ENCODE results near the gene JPH4. TPM values are rescaled to one million over a fixed set of nuclear protein-coding genes. Genes with fewer than 3 reads are reported as not detected.
A peak's percentile ranks its signal among the peaks of the same experiment; 100 is the strongest.

JPH4 gene
- polyA plus RNA-seq, 1 of the 3 experiments (the other 2 are of a cell fraction) = 8.7 TPM

DNA sequence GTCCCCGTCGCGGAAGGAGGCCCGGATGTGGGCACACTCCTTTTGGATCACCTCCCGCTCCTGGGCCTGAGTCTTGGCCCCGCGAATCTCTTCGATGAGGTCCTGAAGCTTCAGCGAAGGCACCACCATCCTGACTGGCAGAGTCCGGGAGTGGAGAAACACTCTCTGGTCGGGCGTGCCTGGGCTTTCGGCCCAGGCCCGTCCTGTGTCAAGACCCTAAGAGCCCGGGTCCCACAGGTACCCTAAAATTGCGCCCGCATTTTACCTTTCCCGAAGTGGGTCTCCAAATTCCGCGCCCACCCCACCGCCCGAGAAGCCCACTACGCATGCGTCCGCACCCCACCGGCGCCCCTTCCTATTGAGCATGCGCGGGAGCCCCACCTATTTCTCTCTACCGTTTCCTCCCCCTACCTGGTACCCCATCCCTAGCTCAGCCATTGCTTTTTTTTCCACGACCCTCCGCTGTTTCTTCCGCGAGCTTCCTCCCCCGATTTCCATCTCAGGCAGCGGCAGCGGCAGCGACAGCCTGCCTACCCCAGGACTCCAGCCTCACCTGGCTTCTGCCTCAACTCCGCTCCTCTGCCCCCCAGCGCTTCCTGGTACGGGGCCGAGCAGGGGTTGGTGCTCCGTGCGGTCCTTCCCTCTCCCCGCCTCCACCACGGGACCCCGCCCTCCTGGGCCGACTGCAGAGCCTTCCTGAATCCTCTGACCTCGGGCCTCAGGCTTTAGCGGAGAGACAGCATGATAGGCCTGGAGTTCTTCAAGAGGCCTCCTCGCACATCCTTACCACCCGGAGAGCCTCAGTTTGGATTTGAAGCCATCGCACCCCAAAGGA lies 11.2 kb downstream of the JPH4 start, which contains the start of gene AP1G2 (continued):
- TF ChIP-seq, protein P1, sequence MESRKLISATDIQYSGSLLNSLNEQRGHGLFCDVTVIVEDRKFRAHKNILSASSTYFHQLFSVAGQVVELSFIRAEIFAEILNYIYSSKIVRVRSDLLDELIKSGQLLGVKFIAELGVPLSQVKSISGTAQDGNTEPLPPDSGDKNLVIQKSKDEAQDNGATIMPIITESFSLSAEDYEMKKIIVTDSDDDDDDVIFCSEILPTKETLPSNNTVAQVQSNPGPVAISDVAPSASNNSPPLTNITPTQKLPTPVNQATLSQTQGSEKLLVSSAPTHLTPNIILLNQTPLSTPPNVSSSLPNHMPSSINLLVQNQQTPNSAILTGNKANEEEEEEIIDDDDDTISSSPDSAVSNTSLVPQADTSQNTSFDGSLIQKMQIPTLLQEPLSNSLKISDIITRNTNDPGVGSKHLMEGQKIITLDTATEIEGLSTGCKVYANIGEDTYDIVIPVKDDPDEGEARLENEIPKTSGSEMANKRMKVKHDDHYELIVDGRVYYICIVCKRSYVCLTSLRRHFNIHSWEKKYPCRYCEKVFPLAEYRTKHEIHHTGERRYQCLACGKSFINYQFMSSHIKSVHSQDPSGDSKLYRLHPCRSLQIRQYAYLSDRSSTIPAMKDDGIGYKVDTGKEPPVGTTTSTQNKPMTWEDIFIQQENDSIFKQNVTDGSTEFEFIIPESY (IDR thresholded peaks at IDR 0.05; ENCODE audit: borderline replicate concordance, low read depth) = peak; percentile 9; the same call in 1 of the 2 replicates
- TF ChIP-seq FOXJ3 (CRISPR knock-in tag; IDR thresholded peaks at IDR 0.05) (peak; percentile 14; the same call in 1 of the 2 replicates), GABPA (IDR thresholded peaks at IDR 0.05; ENCODE audit: low read depth) (no peak), GATA2 (CRISPR knock-in tag; IDR thresholded peaks at IDR 0.05) (no peak), EP300 (IDR thresholded peaks at IDR 0.05; ENCODE audit: borderline replicate concordance in 1 of 2, low read depth in 1 of 2, low read length in 1 of 2) (no peak), RXRA (IDR thresholded peaks at IDR 0.05; ENCODE audit: borderline replicate concordance, low read depth) (no peak), RAD21 (IDR thresholded peaks at IDR 0.05; ENCODE audit: low read length) (no peak), CHD2 (IDR thresholded peaks at IDR 0.05; ENCODE audit: low read length, partially characterized antibody) (peak; percentile 24)
- TF ChIP-seq, protein P2, sequence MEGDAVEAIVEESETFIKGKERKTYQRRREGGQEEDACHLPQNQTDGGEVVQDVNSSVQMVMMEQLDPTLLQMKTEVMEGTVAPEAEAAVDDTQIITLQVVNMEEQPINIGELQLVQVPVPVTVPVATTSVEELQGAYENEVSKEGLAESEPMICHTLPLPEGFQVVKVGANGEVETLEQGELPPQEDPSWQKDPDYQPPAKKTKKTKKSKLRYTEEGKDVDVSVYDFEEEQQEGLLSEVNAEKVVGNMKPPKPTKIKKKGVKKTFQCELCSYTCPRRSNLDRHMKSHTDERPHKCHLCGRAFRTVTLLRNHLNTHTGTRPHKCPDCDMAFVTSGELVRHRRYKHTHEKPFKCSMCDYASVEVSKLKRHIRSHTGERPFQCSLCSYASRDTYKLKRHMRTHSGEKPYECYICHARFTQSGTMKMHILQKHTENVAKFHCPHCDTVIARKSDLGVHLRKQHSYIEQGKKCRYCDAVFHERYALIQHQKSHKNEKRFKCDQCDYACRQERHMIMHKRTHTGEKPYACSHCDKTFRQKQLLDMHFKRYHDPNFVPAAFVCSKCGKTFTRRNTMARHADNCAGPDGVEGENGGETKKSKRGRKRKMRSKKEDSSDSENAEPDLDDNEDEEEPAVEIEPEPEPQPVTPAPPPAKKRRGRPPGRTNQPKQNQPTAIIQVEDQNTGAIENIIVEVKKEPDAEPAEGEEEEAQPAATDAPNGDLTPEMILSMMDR (IDR thresholded peaks at IDR 0.05) = 0 out of 2 replicates have a peak, but pooled peaks have one; percentile 4

DNA sequence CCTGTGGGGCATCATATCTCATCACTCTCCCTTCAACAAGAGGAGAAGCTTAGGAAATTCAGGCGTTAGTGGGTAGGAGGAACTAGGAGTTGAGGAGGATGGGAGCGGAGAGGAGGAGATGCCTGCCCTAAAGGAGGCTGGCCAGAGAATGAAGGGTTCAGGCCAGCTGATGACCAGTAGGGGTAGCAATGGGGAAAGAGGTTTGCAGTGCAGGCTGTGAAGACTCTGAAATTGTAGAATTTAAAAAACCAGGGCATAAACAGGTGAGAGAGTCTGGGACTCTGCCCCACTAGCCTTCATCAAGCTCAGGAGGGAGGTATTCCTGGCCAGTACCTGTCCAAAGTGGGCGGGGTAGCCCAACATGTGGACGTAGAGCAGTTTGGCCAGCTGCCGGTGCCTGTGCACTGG lies 11.8 kb downstream of the JPH4 start:
- Histone ChIP-seq H3K4me3 (ENCODE audit: low read depth in 2 of 2, low read length in 1 of 2) (peak overlapping the region; percentile 64 to 86), H3K9me2 (no peaks in the 10 kb centered on the region), H3K27ac (ENCODE audit: low read depth in 2 of 2, low read length in 1 of 2) (peak overlapping the region; percentile 13 to 82; a peak in 2 of 4 replicates), H3K27me3 (ENCODE audit: insufficient read depth) (no peaks in the 10 kb centered on the region), H3K4me2 (peak overlapping the region; percentile 86), H3F3A (replicated peaks; ENCODE audit: insufficient read depth) (peaks cover 10% of the 10 kb centered on the region), H3K9me3 (no peaks in the 10 kb centered on the region), H2AFZ (ENCODE audit: low read depth) (peak overlapping the region; percentile 98; the same call in 1 of the 2 replicates), H3K4me1 (ENCODE audit: control insufficient read depth in 1 of 2, insufficient read depth in 2 of 2, low read depth in 1 of 2, low read length in 1 of 2) (peaks cover 0 to 34% of the 10 kb centered on the region in 2 experiments; a peak in 1 of 4 replicates), H3K9ac (peak overlapping the region; percentile 71), H3K79me2 (ENCODE audit: insufficient read depth) (0 out of 2 replicates have a peak, but pooled peaks cover 3% of the 10 kb centered on the region), H3K36me3 (replicated peaks in 1 of 2; ENCODE audit: control insufficient read depth in 1 of 2, insufficient read depth in 2 of 2, low read length in 1 of 2) (peaks cover 0 to 26% of the 10 kb centered on the region in 2 experiments), H4K20me1 (ENCODE audit: insufficient read depth) (no peaks in the 10 kb centered on the region)
- peak; percentile 48 for DNase-seq
- WGBS (ENCODE audit: low lambda C conversion rate) = 9% methylated on average over 3 of the region's 5 CpGs
- 0 out of 2 replicates have a peak, but pooled peaks have one; percentile 7 for TF ChIP-seq ELF1 (IDR thresholded peaks at IDR 0.05)
- no peak for TF ChIP-seq RCOR1 (IDR thresholded peaks at IDR 0.05; ENCODE audit: low read length)
- no peak for TF ChIP-seq NRF1 (IDR thresholded peaks at IDR 0.05; ENCODE audit: low read depth, low read length)
- TF ChIP-seq, protein P2 (IDR thresholded peaks at IDR 0.05) = peak; percentile 38
- ChIA-PET POLR2A (interaction anchor here (0.6 to 1.4 kb wide), 4 partner anchors 11 to 245 kb away, joined by 3 to 6 read pairs (median 4); partner anchors contain the start of genes JPH4 and THTPA), CTCF (interaction anchor here (0.9 to 19.5 kb wide), 10 partner anchors 8 to 344 kb away, joined by 3 to 785 read pairs (median 4); partner anchors contain the start of genes NGDN and THTPA)
